HCT116 (cell line): ENCODE results near the gene RANBP10.

Source experiments
- CBX3 ChIP-seq: IDR thresholded peaks from 2 replicates; pipeline ENCODE4 v1.6.1; 2012; ENCODE audit warnings: low read depth
- CEBPB ChIP-seq: IDR thresholded peaks from 2 replicates; pipeline ENCODE4 v1.6.1; 2012; ENCODE audit warnings: low read depth
- CTCF ChIP-seq, 3 experiments: fragments of 200-600 bp in 1 of 3; sonication (generic) in 1 of 3; IDR thresholded peaks in 2 of 3; conservative IDR thresholded peaks in 1 of 3; 2 replicates each; pipeline ENCODE4 v1.5.1; 2012 to 2017; ENCODE audit warnings: low read depth in 2 of 3, low read length in 2 of 3, antibody characterized with exemption in 1 of 3, borderline replicate concordance in 1 of 3, control low read depth in 1 of 3, mild to moderate bottlenecking in 1 of 3, mixed read lengths in 1 of 3, mixed run types in 1 of 3, moderate library complexity in 1 of 3; ENCODE audit not compliant: insufficient read depth in 1 of 3
- EZH2 ChIP-seq: fragments of 200-600 bp; sonication (generic); IDR thresholded peaks from 2 replicates; pipeline ENCODE4 v1.6.1; 2017; ENCODE audit warnings: antibody characterized with exemption, mixed run types
- POLR2A ChIP-seq: IDR thresholded peaks from 2 replicates; pipeline ENCODE4 v1.7.0; 2011; ENCODE audit warnings: borderline replicate concordance; ENCODE audit not compliant: insufficient read depth, insufficient read length; ENCODE audit errors: extremely low read depth
- POLR2AphosphoS5 ChIP-seq: IDR thresholded peaks from 2 replicates; pipeline ENCODE4 v1.6.1; 2011; ENCODE audit warnings: mild to moderate bottlenecking, low read depth, low read length, moderate library complexity
- REST ChIP-seq: IDR thresholded peaks from 2 replicates; pipeline ENCODE4 v1.6.1; 2012; ENCODE audit warnings: low read depth
- SIN3A ChIP-seq: IDR thresholded peaks from 2 replicates; pipeline ENCODE4 v1.6.1; 2012; ENCODE audit warnings: low read depth
- SP1 ChIP-seq: IDR thresholded peaks from 2 replicates; pipeline ENCODE4 v1.6.1; 2012; ENCODE audit warnings: low read depth
- TF ChIP-seq, protein P1 (sequence below): IDR thresholded peaks from 2 replicates; pipeline ENCODE4 v1.6.1; 2012
- TF ChIP-seq, protein P2 (sequence below): IDR thresholded peaks from 2 replicates; pipeline ENCODE4 v1.6.1; 2012

DNA sequence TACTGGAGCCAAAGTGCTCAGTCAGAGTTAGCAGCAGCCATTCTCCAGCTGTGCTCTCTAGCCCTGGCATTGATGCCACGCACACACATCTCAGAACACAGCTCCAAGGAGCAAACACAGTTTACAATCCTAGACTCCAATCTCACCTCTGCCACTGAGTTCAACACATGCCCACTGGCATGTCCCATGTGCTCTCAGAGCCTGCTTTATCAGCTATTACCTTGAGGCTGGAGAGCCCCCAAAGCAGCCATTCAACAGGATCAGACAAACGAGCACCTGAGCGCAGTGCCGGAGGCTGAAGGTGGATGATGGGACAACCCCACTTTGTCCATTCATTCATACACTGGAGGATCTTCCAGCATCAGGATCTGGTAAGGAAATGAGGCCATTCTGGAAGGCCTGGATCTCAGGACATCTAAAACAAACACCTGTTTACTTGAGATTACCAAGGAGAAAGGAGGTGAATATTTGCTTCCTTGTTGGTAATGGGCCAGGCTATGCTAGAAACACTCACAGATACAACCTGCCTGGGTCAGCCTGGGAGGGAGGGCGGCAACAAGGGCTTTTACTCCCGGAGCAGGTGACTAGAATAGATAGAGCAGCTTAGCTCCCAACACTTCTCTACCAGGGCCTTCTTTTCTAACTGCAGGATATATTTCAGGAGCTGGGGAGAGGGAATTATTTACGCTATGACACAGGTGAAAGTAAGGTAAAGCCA, 25.4 kb downstream of the RANBP10 start:
- TF ChIP-seq SIN3A = no peak
- TF ChIP-seq CTCF (IDR thresholded peaks at IDR 0.05 in 2 of 3, conservative IDR thresholded peaks at IDR 0.05 in 1 of 3; ENCODE audit: borderline replicate concordance in 1 of 3, insufficient read depth in 1 of 3, low read depth in 2 of 3, low read length in 2 of 3) = no peak
- TF ChIP-seq EZH2 = no peak
- TF ChIP-seq, protein P1, sequence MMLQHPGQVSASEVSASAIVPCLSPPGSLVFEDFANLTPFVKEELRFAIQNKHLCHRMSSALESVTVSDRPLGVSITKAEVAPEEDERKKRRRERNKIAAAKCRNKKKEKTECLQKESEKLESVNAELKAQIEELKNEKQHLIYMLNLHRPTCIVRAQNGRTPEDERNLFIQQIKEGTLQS = no peak
- TF ChIP-seq, protein P2, sequence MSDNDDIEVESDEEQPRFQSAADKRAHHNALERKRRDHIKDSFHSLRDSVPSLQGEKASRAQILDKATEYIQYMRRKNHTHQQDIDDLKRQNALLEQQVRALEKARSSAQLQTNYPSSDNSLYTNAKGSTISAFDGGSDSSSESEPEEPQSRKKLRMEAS = no peak
- TF ChIP-seq CBX3 = no peak
- TF ChIP-seq REST = no peak
- no peak for TF ChIP-seq POLR2AphosphoS5
- TF ChIP-seq CEBPB = no peak
- no peak for TF ChIP-seq SP1
- TF ChIP-seq POLR2A = no peak
